Stimulated activated CD4-positive, alpha-beta T cell treated with anti-CD3 and anti-CD28 coated beads, Interleukin-15, amount 100 ng/mL, for 48 hours (primary cell): Measurements from ENCODE around the gene RPS19BP1.

Experiments
- DNase-seq, 2 donors: peaks; one replicate each; pipeline ENCODE4 v3.0.0-alpha.2; 2020; ENCODE audit warnings: low read depth in 2 of 2

Gene RPS19BP1

GRCh38 chr22:39532215-39533073 lies at the start of gene RPS19BP1:
Gene RPS19BP1 (minus strand): TSS chr22:39532748. CDS start chr22:39532738, 10 bp downstream.
- DNase-seq = peak; percentile 99 to 100

- DNase-seq = no peak
Measured at GRCh38 chr22:39581303-39581702, 48.8 kb upstream of the RPS19BP1 start.

- no peak for DNase-seq
Measured at GRCh38 chr22:39580795-39581194, 48.2 kb upstream of the RPS19BP1 start.

GRCh38 chr22:39580006-39580441 lies 47.5 kb upstream of the RPS19BP1 start:
- DNase-seq = no peak

GRCh38 chr22:39577900-39578299 lies 45.4 kb upstream of the RPS19BP1 start:
- no peak for DNase-seq

- DNase-seq = no peak
Measured at GRCh38 chr22:39577366-39577765, 44.8 kb upstream of the RPS19BP1 start.

GRCh38 chr22:39576027-39576426 lies 43.5 kb upstream of the RPS19BP1 start:
- no peak for DNase-seq

GRCh38 chr22:39575552-39575825 lies 42.9 kb upstream of the RPS19BP1 start:
- DNase-seq = no peak

GRCh38 chr22:39574779-39575551 lies 42.4 kb upstream of the RPS19BP1 start:
- DNase-seq = no peak

GRCh38 chr22:39571538-39571937 lies 39.0 kb upstream of the RPS19BP1 start:
- DNase-seq = no peak

- DNase-seq = no peak
Measured at GRCh38 chr22:39570665-39571064, 38.1 kb upstream of the RPS19BP1 start, which contains the start of gene CACNA1I. Gene CACNA1I (plus strand): TSS chr22:39570753. CDS start chr22:39570753, 0 bp downstream.

GRCh38 chr22:39570226-39570625 lies 37.7 kb upstream of the RPS19BP1 start:
- no peak for DNase-seq

- no peak for DNase-seq
Measured at GRCh38 chr22:39569066-39569465, 36.5 kb upstream of the RPS19BP1 start.

- DNase-seq = no peak
Measured at GRCh38 chr22:39568278-39568981, 35.9 kb upstream of the RPS19BP1 start.

- DNase-seq = peak in 1 of 2 donors; percentile 17
Measured at GRCh38 chr22:39567135-39567946, 34.8 kb upstream of the RPS19BP1 start.

- no peak for DNase-seq
Measured at GRCh38 chr22:39565414-39565944, 32.9 kb upstream of the RPS19BP1 start.

- DNase-seq = no peak
Measured at GRCh38 chr22:39563571-39564428, 31.3 kb upstream of the RPS19BP1 start.

- no peak for DNase-seq
Measured at GRCh38 chr22:39562839-39563489, 30.4 kb upstream of the RPS19BP1 start.

- no peak for DNase-seq
Measured at GRCh38 chr22:39560127-39560526, 27.6 kb upstream of the RPS19BP1 start.
